ENCODE measurements around the gene SWSAP1. TPM values are rescaled to one million over a fixed set of nuclear protein-coding genes. Genes with fewer than 3 reads are reported as not detected.
"Not testable (repeated sequence)": the region's sequence is repeated elsewhere in the genome, so short reads cannot be mapped to it uniquely, and the experiment has no call there.

Gene SWSAP1
- 0.45 and 1.0 TPM in 2 replicates for total RNA-seq (2014; rRNA removed; shearing (Covaris generic))

- DNase-seq (ENCODE audit: low spot score) = peak; percentile 99
Observed at GRCh38 chr19:11374433-11375142, at the start of gene SWSAP1. SWSAP1 (plus strand) TSS chr19:11374666; CDS start chr19:11374681, 15 bp downstream.

GRCh38 chr19:11324748-11325389 is 49.6 kb upstream of the SWSAP1 start:
- DNase-seq (ENCODE audit: low spot score) = no peak

GRCh38 chr19:11325544-11325943 is 48.9 kb upstream of the SWSAP1 start:
- no peak for DNase-seq (ENCODE audit: low spot score)

GRCh38 chr19:11330127-11330526 is 44.3 kb upstream of the SWSAP1 start:
- no peak for DNase-seq (ENCODE audit: low spot score)

- DNase-seq (ENCODE audit: low spot score) = no peak
Observed at GRCh38 chr19:11331502-11331901, 43.0 kb upstream of the SWSAP1 start.

- no peak for DNase-seq (ENCODE audit: low spot score)
Observed at GRCh38 chr19:11332822-11333221, 41.6 kb upstream of the SWSAP1 start.

- DNase-seq (ENCODE audit: low spot score) = not testable (repeated sequence)
Observed at GRCh38 chr19:11333838-11334237, 40.6 kb upstream of the SWSAP1 start.

- DNase-seq (ENCODE audit: low spot score) = no peak
Observed at GRCh38 chr19:11335449-11336146, 38.9 kb upstream of the SWSAP1 start.

- DNase-seq (ENCODE audit: low spot score) = no peak
Observed at GRCh38 chr19:11337080-11337479, 37.4 kb upstream of the SWSAP1 start.

- no peak for DNase-seq (ENCODE audit: low spot score)
Observed at GRCh38 chr19:11338121-11338520, 36.3 kb upstream of the SWSAP1 start.

GRCh38 chr19:11338569-11339253 is 35.8 kb upstream of the SWSAP1 start:
- DNase-seq (ENCODE audit: low spot score) = no peak

GRCh38 chr19:11339254-11340098 is 35.0 kb upstream of the SWSAP1 start, which contains the start of gene RAB3D:
RAB3D (minus strand) TSS chr19:11339657; CDS start chr19:11337399, 2,258 bp downstream.
- DNase-seq (ENCODE audit: low spot score) = no peak

- DNase-seq (ENCODE audit: low spot score) = not testable (repeated sequence)
Observed at GRCh38 chr19:11340099-11340467, 34.4 kb upstream of the SWSAP1 start.

- DNase-seq (ENCODE audit: low spot score) = no peak
Observed at GRCh38 chr19:11342429-11342828, 32.0 kb upstream of the SWSAP1 start.

- peak; percentile 49 for DNase-seq (ENCODE audit: low spot score)
Observed at GRCh38 chr19:11345122-11345803, 29.2 kb upstream of the SWSAP1 start.

- DNase-seq (ENCODE audit: low spot score) = peak; percentile 97
Observed at GRCh38 chr19:11346104-11346940, 28.1 kb upstream of the SWSAP1 start, which contains the start of the genes CCDC159 and TMEM205. CCDC159 (plus strand) TSS chr19:11346519; CDS start chr19:11346607, 88 bp downstream. TMEM205 (minus strand) TSS chr19:11346268; CDS start chr19:11345619, 649 bp downstream.

- no peak for DNase-seq (ENCODE audit: low spot score)
Observed at GRCh38 chr19:11347546-11348039, 26.9 kb upstream of the SWSAP1 start.

GRCh38 chr19:11349171-11349570 is 25.3 kb upstream of the SWSAP1 start:
- no peak for DNase-seq (ENCODE audit: low spot score)

- not testable (repeated sequence) for DNase-seq (ENCODE audit: low spot score)
Observed at GRCh38 chr19:11354102-11354501, 20.4 kb upstream of the SWSAP1 start.

Data from H4 (cell line).